HG03097 (cell line): ENCODE data around the gene PPM1H.

Experiments
- ATAC-seq: cut with Tn5 transposase; IDR thresholded peaks from one replicate; pipeline ENCODE4 v1.9.1; 2021; ENCODE audit not compliant: unreplicated experiment, low FRiP score

Gene PPM1H

DNA sequence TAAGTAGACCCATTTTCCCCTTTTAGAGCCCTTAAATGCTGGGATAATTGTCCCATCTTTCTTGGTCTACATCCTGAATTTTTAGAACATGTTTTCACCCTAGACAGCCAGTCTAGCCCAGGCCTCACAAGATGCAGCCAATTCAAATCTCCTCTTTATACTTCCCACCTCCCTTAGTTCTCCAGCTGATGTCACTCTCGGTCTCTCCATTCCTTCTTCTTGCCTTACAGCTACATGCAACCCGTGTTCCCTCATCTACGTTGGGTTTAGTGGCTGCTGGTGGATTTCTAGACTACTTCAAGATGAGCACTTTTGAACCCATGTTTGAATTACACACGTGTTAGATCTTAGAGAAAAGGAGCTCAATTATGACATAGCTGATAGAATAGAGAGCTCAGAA lies 132.0 kb downstream of the PPM1H start:
- no peak for ATAC-seq

DNA sequence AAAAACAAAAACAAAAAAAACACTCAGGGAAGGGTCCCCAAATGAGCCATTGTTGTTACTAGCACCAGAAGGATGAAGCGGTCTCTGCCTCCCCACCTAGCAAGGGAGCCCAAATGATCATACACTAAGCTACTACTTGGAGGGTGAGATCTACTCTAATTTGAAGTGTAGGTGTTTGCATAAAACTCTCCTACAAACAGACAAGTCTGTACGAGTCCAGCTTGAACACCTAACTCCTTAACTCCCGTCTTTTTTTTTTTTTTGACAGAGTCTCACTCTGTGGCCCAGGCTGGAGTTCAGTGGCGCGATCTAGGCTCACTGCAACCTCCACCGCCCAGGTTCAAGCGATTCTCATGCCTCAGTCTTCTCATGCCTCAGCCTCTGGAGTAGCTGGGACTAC lies 132.6 kb downstream of the PPM1H start:
- no peak for ATAC-seq

DNA sequence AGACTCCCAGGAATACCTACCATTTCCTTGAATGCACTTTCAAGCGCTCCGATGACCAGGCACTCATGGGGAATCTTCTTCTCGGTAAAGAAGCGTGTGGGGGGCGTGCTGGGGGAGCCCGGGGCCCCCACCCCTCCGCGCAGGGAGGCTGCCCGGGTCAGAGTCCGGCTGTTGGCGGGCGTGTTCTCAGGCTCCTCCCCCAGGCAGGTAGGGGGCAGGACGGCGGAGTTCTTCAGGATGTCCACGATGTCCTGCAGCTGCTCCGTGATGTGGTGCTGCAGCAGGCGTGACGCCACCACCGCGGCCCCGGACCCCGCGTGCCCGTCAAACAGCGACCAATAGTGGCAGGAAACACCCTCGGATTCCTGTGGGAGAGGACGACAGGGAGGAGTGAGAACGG lies 133.2 kb downstream of the PPM1H start:
- no peak for ATAC-seq

DNA sequence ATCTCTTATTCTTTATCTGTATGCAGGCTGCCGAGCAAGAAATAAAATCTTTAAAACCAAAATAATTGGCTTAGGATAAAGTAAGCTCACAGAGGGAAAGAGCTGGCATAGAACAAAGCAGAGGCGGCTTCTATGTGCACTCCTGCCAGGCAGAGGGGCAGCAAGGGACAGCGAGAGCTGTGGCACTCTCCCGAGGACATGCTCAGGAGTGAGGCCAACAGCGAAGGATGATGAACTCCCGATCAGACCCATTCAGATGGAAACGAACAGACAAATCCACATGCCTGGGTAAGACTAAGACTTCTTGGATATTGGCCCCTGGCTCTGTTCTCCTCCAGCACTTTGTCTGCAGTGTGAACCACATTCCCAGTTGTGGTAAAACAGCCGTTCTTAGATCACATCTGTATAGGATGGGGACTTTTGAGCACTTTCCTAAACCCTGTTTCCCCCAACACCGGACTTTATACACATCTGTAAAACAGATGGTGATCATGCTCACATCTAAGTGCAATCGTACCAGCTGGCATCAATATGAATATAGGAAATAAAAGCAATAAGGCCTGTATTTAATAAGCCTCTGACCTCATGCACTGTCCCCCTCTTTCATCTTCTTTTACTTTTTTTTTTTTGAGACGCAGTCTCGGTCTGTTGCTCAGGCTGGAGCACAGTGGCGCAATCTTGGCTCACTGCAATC lies 134.1 kb downstream of the PPM1H start:
- no peak for ATAC-seq

DNA sequence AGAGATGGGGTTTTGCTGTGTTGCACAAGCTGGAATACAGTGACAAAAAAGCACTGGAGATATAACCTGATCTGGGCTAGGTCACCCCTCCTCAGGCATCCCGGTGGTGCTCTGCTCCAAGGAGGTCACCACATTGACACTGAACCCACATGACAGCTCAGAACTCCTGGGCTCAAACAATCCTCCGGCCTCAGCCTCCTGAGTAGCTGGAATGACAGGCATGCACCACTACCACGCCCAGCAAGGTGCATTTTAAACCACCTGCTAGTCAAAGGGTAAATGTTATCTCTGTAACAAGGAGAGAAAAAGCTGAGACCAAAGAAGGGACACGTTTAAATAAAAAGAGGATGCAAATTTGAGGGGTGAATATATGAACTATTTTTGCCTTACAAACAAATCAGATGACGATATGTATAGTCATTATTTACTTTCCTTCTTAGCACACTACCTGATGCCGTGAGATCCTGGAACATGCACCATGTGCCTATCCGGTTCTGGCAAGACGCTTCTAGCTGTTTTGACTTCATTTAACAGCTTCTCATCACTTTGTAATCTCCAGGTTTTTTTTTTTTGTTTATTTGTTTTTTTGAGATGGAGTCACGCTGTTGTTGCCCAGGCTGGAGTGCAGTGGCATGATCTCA lies 135.1 kb downstream of the PPM1H start:
- no peak for ATAC-seq

DNA sequence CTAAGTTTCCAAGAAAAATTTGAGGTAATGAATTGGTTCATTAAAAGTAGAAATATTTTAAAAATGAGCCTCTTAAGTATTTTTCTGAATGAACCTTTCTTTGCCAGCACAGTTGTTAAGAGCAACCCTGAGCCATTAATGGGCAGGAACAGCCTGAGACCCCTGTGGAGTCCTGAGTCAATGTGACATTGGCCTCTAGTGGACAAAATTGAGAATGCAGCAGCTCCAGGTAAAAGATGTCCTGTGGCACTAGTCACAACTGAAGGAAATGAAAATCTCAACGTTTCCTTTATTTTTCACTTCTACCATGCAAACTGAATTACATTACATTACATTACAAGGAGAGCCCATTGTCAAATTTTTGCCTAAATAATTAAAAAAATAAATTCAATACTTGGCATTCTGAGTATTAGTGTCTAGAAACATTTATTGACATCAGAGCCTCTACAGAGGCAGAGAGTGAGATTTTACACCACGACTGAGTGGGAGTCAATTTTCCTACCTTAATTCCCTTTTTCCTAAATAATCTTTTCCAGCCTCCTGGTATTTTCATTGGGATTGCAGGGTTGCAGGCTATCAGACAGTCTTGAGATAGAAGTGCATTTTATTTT lies 135.7 kb downstream of the PPM1H start:
- ATAC-seq, result peak; percentile 89

DNA sequence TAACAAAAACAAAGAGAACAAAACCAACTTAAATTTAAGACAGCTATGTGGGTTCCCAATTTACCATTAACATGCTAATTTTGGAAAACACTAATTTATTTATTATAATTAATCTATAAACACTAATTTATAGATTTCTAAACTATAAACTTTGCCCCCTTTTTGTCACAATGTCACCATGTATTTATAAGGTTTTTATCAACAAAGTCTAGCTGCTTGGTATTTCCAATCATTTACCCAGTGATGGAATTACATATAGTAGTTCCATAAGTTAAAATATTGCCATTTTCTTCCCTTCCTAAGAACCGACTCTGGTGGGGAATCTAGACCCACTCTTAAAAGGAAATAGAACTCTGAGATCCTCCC lies 140.7 kb downstream of the PPM1H start:
- no peak for ATAC-seq

DNA sequence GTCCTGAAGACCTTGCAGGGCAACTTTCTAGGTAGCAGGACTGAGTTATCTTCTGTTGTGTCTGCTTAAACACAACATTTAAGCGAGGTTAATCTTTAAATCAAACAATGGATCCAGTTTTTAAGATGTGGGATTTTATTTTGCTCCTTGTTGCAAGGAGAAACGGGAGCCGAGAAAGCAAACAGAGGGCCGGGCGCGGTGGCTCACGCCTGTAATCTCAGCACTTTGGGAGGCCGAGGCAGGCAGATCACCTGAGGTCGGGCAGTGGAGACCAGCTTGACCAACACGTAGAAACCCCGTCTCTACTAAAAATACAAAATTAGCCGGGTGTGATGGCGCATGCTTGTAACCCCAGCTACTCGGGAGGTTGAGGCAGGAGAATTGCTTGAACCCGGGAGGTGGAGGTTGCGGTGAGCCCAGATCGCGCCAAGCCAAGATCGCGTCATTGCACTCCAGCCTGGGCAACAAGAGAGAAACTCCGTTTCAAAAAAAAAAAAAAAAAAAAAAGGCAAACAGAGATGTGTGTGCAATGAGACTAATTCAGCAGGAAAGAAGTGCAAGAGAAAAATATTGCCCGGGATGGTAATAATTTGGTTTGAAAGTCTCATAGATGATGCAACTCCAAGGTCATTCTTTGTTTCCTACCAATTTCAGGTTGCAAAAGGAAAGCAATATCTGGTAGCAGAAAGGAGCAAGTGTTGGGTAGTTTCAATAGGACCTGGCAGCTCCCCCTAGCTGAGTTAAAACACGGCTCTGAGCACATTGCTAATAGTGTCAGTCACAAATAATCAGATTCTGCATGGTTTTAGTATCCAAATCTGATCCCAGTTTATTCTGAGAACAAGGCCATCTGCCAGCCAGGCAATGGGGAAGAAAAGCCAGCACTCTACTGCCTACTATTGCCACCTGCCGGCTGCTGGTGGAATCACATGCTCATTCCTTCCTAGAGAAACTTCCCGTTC lies 141.4 kb downstream of the PPM1H start:
- ATAC-seq, result no peak

DNA sequence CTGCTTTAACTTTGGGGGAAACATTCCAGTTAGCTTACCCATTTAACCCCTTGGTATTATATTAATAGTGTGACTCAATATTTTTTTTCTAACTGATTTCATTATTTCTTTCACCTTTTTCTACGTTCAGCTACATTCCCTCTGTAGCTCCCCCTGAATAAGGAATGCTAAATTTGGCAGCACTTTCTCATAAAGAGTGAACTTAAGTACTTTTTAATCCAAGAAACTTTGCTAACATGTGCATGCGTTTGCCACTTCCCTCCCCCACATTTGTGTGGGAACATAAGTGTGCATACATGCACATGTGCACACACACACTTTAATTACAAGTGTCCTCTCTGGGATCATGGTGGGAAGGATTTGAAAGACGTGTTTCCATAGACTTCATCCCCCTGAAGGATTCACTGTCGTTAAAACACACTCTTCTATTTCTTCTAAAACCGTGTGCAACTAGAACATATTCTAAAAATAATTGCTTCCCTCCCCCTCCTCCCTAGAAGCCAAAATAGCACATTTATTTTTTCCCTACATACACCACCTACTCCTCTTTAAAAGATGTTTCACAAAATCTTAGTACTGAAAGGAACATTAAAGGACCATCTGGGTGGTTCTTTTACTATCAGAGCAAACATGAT lies 142.6 kb downstream of the PPM1H start:
- no peak for ATAC-seq

DNA sequence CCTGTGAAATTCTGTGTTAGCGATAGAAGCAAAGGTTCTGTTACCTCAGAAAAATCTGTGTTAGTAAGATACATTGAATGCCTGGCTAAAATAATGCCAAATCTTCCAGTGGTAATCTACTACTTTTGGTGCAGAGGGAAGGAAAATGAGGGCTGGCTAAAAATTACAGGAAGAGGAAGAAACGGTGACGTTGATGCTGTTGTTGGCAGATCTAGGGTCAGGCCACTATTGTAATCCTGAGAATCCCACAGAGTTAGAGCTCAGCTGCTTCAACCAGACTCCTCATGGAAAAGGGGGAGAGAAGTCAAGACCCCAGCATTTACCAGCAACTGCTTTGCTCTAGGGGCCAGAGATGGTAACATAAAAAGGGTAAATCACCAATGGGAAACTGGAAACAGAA lies 145.1 kb downstream of the PPM1H start:
- no peak for ATAC-seq

DNA sequence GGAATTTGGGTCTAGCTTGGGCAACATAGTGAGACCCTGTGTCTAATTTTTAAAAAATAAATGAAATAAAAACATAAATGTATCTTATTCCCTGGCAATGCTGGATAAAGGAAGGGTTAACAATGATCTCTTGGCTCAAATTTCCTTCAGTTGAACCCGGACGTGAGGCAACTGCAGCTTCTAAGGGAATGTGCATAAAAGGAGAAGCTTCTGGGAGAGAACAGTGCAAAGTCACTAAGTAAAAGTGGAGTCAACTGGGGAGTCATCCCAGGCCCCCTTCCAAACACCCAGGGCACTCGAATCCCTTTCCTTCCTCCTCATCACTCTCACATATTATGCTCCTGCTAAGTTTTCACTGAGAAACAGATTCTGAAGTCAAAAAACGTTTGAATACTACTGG lies 147.3 kb downstream of the PPM1H start:
- ATAC-seq, result no peak

DNA sequence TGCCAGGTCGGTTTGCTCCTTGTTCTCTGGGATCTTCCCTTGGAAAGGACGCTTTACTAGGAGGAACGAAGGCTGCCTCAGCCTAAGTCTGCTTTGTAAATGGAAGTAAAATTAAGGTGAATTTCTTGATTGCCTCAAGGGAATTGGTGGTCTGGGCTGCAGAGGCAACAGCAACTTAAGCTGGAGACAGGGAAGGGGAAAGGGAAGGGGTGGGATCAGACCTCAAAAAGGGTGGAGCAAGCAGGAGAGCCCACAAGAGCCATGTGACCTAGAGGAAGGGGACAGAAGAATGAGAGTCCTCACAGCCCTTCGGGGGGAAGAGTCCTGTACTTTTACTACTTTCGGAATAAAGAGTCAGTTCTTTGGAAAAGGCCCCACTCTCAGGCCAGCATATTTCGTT lies 147.9 kb downstream of the PPM1H start:
- ATAC-seq, result no peak

DNA sequence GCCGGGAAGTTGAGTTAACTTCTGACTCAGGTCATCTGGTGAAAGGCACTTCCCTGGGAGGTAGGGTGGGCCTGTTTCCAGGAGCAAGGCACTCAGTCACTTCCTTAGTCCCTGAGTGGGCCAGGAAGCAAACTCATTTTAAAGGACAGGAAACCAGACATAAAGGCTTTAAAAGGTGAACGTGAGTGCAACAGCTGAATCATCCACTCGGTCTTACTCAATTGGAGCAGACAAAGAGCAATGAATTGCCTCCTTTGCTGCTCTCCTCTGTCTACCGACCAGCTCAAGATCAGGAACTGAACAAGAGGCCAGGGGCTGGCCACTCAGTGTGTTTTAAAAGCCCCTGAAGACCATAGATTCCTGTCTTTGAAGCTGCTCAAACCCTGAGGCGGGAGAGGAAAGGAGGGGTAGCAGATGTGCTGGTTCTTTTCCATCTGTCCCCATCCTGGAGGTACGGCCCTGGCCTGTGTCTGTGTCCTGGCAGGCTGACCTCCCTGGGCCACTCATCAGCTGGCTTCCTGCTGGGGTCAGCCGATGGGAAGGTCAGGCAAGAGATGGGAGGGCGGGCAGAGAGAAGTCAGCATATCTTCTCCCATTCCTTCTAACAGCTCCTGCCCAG lies 148.9 kb downstream of the PPM1H start:
- ATAC-seq, result no peak

DNA sequence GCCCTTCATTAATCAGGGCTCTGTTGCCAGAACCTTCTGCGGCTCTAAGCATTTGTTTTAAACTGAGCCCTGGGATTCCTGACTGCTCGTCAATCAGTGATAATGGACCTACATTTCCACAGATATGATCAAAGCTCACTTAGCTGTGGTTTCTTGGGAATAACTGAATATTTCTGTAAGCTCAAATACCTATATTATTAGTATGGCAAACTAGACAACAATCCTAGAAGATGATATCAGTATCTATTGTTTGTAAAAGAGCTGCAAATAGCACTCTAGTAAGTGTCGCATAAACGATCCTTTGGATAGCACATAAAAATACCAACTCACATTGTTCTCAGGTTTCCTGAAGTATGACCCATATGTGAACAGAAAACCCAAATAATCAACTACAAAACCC lies 150.4 kb downstream of the PPM1H start:
- no peak for ATAC-seq

DNA sequence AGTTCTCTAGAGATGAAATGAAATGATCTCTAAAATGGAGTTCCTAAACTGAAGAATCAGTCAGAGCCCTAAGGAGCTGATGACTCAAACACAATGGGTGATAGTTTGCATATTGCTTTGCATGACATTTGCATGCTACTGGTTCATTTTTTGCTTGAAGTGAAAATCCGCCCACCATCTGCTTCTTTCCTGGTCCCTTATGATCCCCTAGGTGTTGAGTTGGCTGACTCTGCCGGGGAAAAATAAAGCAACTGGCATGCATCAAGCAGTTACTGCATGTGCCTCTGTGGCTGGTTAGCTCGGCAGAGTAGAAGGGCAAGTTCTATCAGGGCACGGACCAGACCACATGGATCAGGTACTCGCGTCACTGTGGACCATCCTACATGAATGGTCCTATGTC lies 151.1 kb downstream of the PPM1H start:
- no peak for ATAC-seq

DNA sequence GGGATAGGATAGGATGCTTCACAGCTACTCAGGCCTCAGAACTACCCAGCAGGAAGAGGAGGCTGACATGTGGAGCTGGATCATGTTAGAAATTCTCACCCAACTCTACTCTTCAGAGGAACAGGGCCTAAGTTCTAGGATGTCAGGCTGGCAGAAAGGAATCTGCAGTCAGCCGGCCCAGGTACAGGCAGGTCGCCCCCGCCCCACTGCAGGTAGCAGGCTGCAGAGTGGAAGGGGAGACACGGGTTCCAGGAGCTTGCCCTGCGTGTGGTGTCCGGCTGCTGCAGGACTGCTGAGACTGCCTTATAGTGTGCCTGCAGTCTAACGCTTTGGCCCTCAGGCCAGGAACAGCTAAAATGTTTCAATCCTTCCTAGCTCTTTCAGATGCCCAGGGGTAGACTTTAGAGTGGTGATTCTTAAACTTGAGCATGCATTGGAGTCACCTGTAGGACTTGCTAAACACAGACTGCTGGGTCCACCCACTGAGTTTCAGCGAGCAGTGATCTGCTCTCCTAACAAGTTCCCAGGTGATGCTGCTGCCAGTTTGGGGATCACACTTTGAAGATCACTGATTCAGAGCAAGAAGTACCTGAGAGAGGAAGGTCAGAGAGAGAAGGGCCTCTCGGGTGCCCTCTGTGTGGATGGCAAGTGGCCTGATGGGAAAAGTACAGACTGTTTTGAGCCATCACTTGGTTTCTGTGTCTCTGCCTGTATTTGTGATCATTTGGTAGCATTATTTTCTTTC lies 153.6 kb downstream of the PPM1H start:
- ATAC-seq, result no peak

DNA sequence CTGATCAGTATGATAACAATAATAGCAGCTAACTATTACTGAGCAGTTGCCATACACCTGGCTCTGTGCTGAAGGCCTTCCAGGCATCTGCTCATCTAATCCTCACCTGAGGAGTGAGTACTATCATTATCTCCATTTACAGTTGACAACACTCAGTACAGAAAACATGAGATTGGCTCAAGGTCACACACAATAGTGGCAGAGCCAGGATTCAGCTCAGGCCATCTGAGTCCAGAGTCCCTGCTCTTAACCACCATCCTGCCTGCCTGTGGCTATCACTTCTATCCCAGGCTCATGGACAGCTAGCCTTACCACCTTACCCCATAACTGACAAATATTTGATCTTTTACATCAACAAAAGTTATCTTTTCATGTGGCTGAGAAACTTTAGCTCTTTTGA lies 155.5 kb downstream of the PPM1H start:
- no peak for ATAC-seq

DNA sequence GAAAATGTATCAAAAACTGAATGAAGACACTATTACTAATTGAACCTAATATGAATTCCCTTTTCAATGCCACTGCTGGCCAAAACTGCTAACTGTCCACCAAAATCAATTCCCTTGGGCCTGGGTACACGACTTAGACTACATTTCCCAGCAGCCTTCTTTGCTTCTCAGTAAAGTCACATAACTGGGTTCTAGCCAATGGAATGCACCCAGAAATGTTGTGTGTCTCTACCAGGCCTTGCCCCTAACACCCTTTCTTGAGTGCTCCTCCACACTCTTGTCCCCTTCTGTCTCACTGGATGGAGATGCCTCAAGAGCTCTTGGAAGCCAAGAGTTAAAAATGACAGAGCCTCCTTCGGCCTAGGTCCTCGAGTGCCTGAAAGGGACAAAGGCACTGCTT lies 156.8 kb downstream of the PPM1H start:
- no peak for ATAC-seq

DNA sequence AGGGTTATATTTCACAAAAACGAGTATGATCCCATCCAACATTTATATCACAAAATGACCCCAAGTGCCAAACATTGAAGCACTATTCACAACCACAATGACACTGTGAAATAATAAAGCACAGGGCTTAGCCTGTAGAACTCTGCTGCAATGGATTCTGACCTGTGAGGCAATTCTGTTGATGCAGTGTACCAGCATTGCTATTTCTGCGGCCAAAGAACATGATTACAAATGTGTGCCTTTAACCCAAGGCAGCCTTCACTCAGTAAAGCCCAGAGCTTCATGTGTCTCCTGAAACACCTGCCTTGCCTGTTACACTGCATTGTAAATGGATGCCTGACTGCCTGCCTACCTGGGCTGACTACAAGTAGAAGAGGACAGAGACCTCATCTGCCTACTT lies 158.0 kb downstream of the PPM1H start:
- no peak for ATAC-seq

DNA sequence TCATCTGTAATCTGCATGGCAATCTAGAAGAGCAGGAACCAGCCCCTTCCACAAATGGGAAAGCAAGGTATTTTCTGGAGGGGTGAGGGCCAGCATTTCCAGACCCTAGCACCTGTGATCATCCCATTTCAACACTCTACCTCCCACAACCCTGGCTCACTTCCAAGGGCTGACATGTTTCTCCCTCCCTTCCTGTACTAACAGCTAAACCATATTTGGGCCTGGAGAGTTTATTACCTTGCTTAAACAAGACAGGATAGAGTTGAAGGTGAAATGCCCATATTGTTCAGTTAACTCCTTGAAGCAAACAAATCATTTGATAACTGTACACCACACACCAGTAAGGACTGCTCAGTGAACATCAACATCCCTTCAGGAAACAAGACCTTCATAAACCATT lies 158.4 kb downstream of the PPM1H start:
- ATAC-seq, result no peak
